Thymus (tissue), 11 donors: Measurements from ENCODE around the gene ERCC8. TPM values are rescaled to one million over a fixed set of nuclear protein-coding genes. Genes with fewer than 3 reads are reported as not detected.

Experiments used
- DNase-seq, 9 donors: peaks; one replicate each; pipeline ENCODE4 v3.0.0-alpha.2; 2013; ENCODE audit warnings: low spot score in 9 of 9, low read depth in 6 of 9, missing footprints in 1 of 9
- H3K27ac ChIP-seq, 2 donors: one replicate each; pipeline ENCODE4 v1.5.1; 2013; ENCODE audit warnings: control low read depth in 1 of 2, low read depth in 1 of 2, low read length in 1 of 2, mild to moderate bottlenecking in 1 of 2, moderate library complexity in 1 of 2
- H3K27me3 ChIP-seq, 2 donors: one replicate each; pipeline ENCODE4 v1.5.1; 2013; ENCODE audit warnings: low read length in 1 of 2; ENCODE audit not compliant: control insufficient read depth in 2 of 2, insufficient read depth in 1 of 2
- H3K36me3 ChIP-seq, 2 donors: one replicate each; pipeline ENCODE4 v1.5.1; 2013; ENCODE audit warnings: low read length in 1 of 2, mild to moderate bottlenecking in 1 of 2, moderate library complexity in 1 of 2; ENCODE audit not compliant: control insufficient read depth in 2 of 2, insufficient read depth in 2 of 2
- H3K4me1 ChIP-seq, 2 donors: one replicate each; pipeline ENCODE4 v1.5.1; 2013; ENCODE audit warnings: low read length in 2 of 2; ENCODE audit not compliant: control insufficient read depth in 2 of 2, insufficient read depth in 2 of 2
- H3K4me3 ChIP-seq, 2 donors: one replicate each; pipeline ENCODE4 v1.5.1; 2013; ENCODE audit warnings: low read length in 2 of 2, control low read depth in 1 of 2, mild to moderate bottlenecking in 1 of 2
- H3K9me3 ChIP-seq, 2 donors: one replicate each; pipeline ENCODE4 v1.5.1; 2013; ENCODE audit warnings: low read length in 1 of 2, mild to moderate bottlenecking in 1 of 2; ENCODE audit not compliant: control insufficient read depth in 2 of 2, insufficient read depth in 1 of 2
- WGBS: extraction: QIAGEN DNeasy Blood & Tissue Kit; methylation state at CpG from one replicate; pipeline ENCODE4 v1.1.7; 2013; 5-methylcytosine and 5-hydroxymethylcytosine counted together
- polyA plus RNA-seq: library from polyadenylated mRNA; stranded (reverse); fragments of 200-250 nt; gene quantifications from one replicate; pipeline ENCODE4 v1.2.3, GENCODE V29; 2013
- total RNA-seq: library from RNA; stranded (reverse); fragments of 120-200 nt; gene quantifications from one replicate; pipeline ENCODE4 v1.2.4, GENCODE V29; 2013
- donor health status: healthy.

The ERCC8 gene
- total and polyA plus RNA-seq, 2 donors, result 7.9 to 17.9 TPM

- H3K27ac ChIP-seq, result no peak overlapping the region
- peak in 2 of 9 donors; percentile 12 to 28 for DNase-seq
- H3K4me1 ChIP-seq, result peaks cover 5 to 10% of the 10 kb centered on the region in 2 donors
- WGBS, result 3% methylated on average over 18 of the region's 18 CpGs
- H3K27me3 ChIP-seq, result no peaks in the 10 kb centered on the region
- H3K4me3 ChIP-seq, result peak overlapping the region; percentile 66 to 85
- H3K9me3 ChIP-seq, result no peaks in the 10 kb centered on the region
- no peaks in the 10 kb centered on the region for H3K36me3 ChIP-seq
Observed at GRCh38 chr5:60945813-60946187, 930 bp upstream of the ERCC8 start.

GRCh38 chr5:60943624-60944023 is 1.2 kb downstream of the ERCC8 start:
- Histone ChIP-seq H3K4me1 (peaks cover 5 to 10% of the 10 kb centered on the region in 2 donors), H3K27ac (no peak overlapping the region), H3K4me3 (no peak overlapping the region)

DNA sequence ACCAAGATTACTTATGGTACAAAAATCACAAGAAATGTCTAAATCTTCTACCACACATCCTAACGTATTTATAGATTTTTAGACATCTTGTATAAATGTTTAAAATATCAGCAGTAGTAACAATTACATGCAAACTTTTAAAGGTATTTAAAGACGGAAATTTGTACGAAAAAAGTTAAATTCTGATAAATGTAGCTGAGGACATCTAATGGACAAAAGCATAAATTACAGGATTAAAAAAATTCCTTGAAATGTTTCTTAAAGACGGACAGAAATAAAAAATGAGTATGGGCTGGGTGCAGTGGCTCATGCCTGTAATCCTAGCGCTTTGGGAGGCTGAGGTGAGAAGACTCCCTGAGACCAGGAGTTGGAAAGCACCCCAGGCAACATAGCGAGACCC is 15.8 kb downstream of the ERCC8 start:
- DNase-seq, result no peak
- peaks cover 0 to 7% of the 10 kb centered on the region in 2 donors for H3K36me3 ChIP-seq
- no peak overlapping the region for H3K27ac ChIP-seq
- no peaks in the 10 kb centered on the region for H3K9me3 ChIP-seq
- H3K27me3 ChIP-seq, result no peaks in the 10 kb centered on the region
- H3K4me1 ChIP-seq, result no peaks in the 10 kb centered on the region
- no peak overlapping the region for H3K4me3 ChIP-seq
- WGBS, result 81% methylated on average over 6 of the region's 6 CpGs

More at GRCh38 chr5:60943624-60944023, 1.2 kb downstream of the ERCC8 start:
- DNase-seq, result no peak
- Histone ChIP-seq H3K9me3 (no peaks in the 10 kb centered on the region), H3K36me3 (peaks cover 0 to 4% of the 10 kb centered on the region in 2 donors), H3K27me3 (no peaks in the 10 kb centered on the region)
- 85% methylated on average over 3 of the region's 3 CpGs for WGBS

GRCh38 chr5:60927450-60927849 is 17.4 kb downstream of the ERCC8 start:
- Histone ChIP-seq H3K4me1 (no peaks in the 10 kb centered on the region), H3K9me3 (no peaks in the 10 kb centered on the region), H3K4me3 (no peak overlapping the region), H3K27me3 (no peaks in the 10 kb centered on the region), H3K36me3 (peaks cover 0 to 7% of the 10 kb centered on the region in 2 donors), H3K27ac (no peak overlapping the region)
- no peak for DNase-seq

DNA sequence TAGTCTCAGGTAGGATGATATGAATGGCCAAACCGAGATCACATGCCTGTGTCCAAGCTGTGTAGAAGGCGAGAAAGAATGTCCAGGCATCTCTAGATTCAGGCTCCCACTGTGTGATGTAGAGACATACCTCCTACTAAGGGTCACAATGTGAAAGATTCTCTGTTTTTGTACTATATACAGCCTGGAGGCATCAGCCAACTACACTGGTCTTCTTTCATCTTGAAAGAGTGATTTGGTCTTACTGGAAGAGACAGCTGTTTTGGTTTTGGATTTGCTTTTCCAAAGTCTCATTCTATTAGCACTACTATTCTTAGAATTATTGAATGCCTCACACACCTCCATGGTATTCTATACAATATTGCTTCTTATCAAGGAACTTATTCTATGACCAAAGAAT is 26.4 kb downstream of the ERCC8 start:
- Histone ChIP-seq H3K4me1 (no peaks in the 10 kb centered on the region), H3K36me3 (peaks cover 0 to 15% of the 10 kb centered on the region in 2 donors), H3K4me3 (no peak overlapping the region), H3K27ac (no peak overlapping the region), H3K27me3 (no peaks in the 10 kb centered on the region), H3K9me3 (no peaks in the 10 kb centered on the region)
- DNase-seq, result no peak
- 98% methylated on average over 2 of the region's 2 CpGs for WGBS

GRCh38 chr5:60916646-60917045 is 28.2 kb downstream of the ERCC8 start:
- H3K27me3 ChIP-seq, result no peaks in the 10 kb centered on the region
- no peak overlapping the region for H3K4me3 ChIP-seq
- H3K27ac ChIP-seq, result no peak overlapping the region
- no peaks in the 10 kb centered on the region for H3K4me1 ChIP-seq
- H3K36me3 ChIP-seq, result peaks cover 0 to 15% of the 10 kb centered on the region in 2 donors
- H3K9me3 ChIP-seq, result no peaks in the 10 kb centered on the region
- no peak for DNase-seq

- H3K36me3 ChIP-seq, result no peaks in the 10 kb centered on the region
- H3K27me3 ChIP-seq, result no peaks in the 10 kb centered on the region
- no peaks in the 10 kb centered on the region for H3K4me1 ChIP-seq
- DNase-seq, result no peak
- WGBS, result 98% methylated on average over 4 of the region's 4 CpGs
- no peak overlapping the region for H3K4me3 ChIP-seq
- H3K27ac ChIP-seq, result no peak overlapping the region
- no peaks in the 10 kb centered on the region for H3K9me3 ChIP-seq
Observed at GRCh38 chr5:60903356-60903755, 41.5 kb downstream of the ERCC8 start.

GRCh38 chr5:60896991-60897390 is 47.9 kb downstream of the ERCC8 start:
- WGBS, result 95% methylated on average over 4 of the region's 4 CpGs
- no peak overlapping the region for H3K4me3 ChIP-seq
- H3K27me3 ChIP-seq, result no peaks in the 10 kb centered on the region
- H3K36me3 ChIP-seq, result peaks cover 0 to 7% of the 10 kb centered on the region in 2 donors
- H3K9me3 ChIP-seq, result no peaks in the 10 kb centered on the region
- no peaks in the 10 kb centered on the region for H3K4me1 ChIP-seq
- H3K27ac ChIP-seq, result no peak overlapping the region
- no peak for DNase-seq

DNA sequence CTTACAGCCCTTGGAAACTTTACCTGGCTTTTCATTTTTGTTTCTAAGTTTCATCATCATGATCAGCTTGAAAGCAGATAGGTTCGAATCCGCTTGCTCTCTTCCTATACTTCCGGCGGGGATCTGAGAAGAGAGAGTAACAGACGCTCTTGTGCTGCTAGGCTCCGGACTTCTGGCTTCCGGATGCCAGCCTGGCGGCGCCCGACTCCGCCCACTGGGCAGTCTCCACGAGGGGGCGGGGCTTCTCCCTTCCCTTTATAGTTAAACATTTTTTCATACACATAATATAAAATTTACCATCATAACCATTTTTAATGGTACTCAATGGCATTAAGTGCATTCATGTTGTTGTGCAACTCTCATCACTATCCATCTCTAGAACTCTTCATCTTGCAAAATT is 51.3 kb downstream of the ERCC8 start:
- no peak for DNase-seq
- Histone ChIP-seq H3K27ac (no peak overlapping the region), H3K4me1 (no peaks in the 10 kb centered on the region), H3K4me3 (no peak overlapping the region), H3K27me3 (no peaks in the 10 kb centered on the region), H3K9me3 (no peaks in the 10 kb centered on the region), H3K36me3 (peaks cover 0 to 7% of the 10 kb centered on the region in 2 donors)
- WGBS, result 98% methylated on average over 13 of the region's 13 CpGs

GRCh38 chr5:60891667-60892066 is 53.2 kb downstream of the ERCC8 start:
- Histone ChIP-seq H3K9me3 (no peaks in the 10 kb centered on the region), H3K4me3 (no peak overlapping the region), H3K36me3 (peaks cover 0 to 7% of the 10 kb centered on the region in 2 donors), H3K27me3 (no peaks in the 10 kb centered on the region), H3K27ac (no peak overlapping the region), H3K4me1 (no peaks in the 10 kb centered on the region)
- DNase-seq, result no peak
- WGBS, result 99% methylated on average over 2 of the region's 2 CpGs
